ENCODE data around the gene CNTFR.

CNTFR gene

GRCh38 chr9:34590381-34591247 is 1.1 kb upstream of the CNTFR start:
- DNase-seq: peak; percentile 18

GRCh38 chr9:34588671-34589635 is 571 bp downstream of the CNTFR start:
- DNase-seq: peak; percentile 18

GRCh38 chr9:34587271-34587670 is 2.3 kb downstream of the CNTFR start:
- no peak for DNase-seq

DNA sequence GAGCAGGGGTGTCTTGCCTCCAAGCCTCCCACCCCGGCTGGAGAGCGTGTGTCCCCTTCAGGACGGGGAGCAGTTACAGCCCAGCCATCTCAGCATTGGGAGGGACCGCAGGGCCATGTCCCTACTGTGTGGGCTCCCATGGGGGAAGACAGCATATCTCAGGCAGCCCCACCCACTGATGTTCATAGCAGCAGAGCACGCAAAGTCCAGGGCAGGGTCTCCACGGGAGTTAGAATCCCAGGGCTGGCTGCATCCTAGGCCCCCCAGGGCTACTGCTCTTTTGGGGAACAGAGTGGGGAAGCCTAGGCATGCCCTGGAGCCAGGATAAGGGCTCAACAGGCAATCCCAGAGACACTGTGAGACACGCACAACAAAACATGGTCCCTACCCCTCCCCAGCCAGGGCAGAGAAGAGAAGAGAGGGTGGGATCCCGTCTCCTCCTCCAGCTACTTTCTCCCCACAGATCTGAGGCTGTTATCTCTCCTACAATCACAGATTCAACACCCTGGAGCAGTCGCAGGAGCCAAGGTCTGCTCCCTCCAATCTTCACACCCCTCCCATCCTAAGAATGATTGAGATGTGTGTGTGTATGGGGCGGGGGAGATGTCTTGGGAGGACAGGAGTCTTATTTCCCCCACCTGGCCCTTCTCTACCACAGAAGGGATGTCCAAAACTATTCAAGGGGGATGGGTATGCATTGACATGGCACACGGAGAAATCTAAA is 3.4 kb downstream of the CNTFR start:
- DNase-seq: no peak

DNA sequence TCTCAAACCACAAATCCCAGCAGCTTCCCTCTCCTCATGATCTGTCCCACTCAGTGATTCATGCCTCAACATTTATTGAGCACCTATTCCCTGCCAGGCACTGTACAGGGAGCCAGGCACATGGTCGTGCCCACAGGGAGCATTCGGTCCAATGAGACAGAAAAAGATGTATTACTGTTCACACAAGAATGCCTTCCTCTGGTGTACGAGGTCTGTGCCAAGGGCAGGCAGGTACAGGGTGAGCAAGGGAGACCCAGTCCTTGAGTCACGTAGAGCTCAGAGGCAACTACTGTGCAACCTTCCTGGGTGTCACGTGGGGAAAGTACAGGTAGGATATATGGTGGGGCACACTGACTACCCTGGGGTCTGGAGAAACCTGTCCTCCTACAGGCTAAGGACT is 4.6 kb downstream of the CNTFR start:
- DNase-seq: no peak

- DNase-seq: no peak
Observed at GRCh38 chr9:34582787-34583186, 6.7 kb downstream of the CNTFR start.

DNA sequence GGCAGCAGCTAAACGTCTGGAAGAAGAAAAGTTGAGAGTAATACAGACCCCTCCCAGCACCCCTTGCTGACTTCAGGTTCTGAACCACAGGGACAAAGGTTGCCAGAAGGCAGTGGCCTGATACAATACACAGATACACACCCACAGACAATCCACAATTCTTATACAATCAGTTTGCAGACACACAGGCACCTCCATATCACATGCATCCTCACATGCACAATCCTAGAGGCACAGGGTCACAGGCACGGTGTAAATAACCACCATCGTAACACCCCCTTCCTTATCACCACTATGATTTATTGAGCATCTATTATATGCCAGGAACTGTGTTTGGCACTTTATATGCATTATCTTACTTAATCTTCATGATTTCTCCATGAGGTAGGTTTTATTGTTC is 8.2 kb downstream of the CNTFR start:
- no peak for DNase-seq

DNA sequence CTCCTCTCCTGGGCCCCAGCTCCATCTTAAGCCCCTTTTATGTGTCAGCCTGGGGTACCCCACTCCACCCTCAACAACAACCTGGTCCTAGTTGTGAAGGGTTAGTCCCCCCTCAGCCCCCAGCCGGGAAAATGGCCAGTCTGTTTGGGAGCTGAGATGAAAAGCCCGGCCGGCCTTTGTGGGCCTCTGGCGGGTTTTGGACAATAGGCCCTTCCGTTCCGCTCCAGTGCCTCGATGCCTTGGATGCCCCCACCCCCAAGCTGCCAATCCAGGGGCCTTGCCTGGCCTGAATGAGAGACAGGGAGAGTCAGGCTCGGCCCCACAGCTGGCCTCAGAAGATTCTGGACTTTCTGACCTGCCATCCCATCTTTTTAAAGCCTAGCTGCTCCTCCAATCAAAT is 9.2 kb downstream of the CNTFR start:
- DNase-seq: no peak

DNA sequence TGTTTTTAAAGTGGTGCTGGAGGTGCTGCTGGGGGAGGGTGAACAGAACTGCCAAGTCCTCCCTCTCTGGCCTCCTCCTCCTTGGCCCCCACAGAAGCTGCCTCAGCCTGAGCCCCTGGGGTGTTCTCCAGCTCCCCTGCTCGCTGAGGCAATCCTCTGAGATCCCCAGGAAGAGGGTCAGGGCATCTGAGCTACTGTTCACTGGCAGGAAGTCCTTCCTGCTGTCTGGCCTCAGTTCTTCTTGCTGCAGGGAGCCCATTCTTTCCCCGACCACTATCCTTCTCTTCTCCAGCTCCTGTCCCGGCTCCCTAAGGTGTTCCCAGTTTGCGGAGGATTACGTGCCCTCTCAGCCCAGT is 9.7 kb downstream of the CNTFR start:
- DNase-seq: no peak

- peak; percentile 15 for DNase-seq
Observed at GRCh38 chr9:34579104-34579807, 10.3 kb downstream of the CNTFR start.

GRCh38 chr9:34578241-34579103 is 11.1 kb downstream of the CNTFR start:
- peak; percentile 47 for DNase-seq

GRCh38 chr9:34577400-34578240 is 11.9 kb downstream of the CNTFR start:
- DNase-seq: no peak

- DNase-seq: no peak
Observed at GRCh38 chr9:34576597-34577399, 12.7 kb downstream of the CNTFR start.

DNA sequence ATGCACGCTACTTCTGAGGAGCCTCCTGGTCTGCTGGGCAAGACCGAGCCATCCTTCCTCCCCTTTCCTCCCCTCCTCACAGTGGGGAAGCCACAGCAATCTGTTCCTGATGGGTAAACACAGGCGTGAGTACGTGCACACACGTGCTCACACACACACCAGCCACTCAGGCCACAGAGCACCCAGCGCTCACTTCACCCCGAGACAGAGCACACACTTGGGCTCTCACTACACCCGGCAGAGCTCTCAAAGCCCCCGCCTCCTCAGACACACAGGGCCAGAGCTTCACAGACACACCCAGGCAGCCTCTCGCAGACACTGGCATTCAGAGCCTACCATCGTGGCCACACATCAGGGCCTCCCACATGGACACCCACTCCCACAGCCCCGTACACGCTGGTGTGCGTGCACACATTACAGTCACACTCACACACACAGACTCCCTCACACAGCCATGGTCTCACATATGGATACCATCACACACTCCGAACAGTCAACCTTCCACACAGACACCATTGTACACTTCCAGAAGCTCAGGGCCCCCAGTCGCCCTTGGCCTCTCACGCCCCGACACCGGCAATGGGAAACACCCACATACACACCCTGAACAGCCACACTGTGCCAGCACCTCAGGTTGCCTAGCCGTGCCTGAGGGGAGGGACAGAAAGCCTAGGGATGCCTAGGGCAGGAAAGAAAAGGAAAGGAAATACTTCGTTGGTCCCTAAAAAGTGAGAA is 13.5 kb downstream of the CNTFR start:
- no peak for DNase-seq

- no peak for DNase-seq
Observed at GRCh38 chr9:34575241-34575640, 14.3 kb downstream of the CNTFR start.

- DNase-seq: no peak
Observed at GRCh38 chr9:34574571-34574970, 15.0 kb downstream of the CNTFR start.

GRCh38 chr9:34573599-34574325 is 15.8 kb downstream of the CNTFR start:
- DNase-seq: no peak

- no peak for DNase-seq
Observed at GRCh38 chr9:34572628-34573027, 16.9 kb downstream of the CNTFR start.
